Liver (tissue), 3 donors: ENCODE results near the gene CHST14.

Experiments used
- GABPA ChIP-seq, 2 donors: IDR thresholded peaks in 1 of 2; conservative IDR thresholded peaks in 1 of 2; 2 replicates each; pipeline ENCODE4 v1.6.1; 2016; ENCODE audit warnings: antibody characterized with exemption in 2 of 2, mild to moderate bottlenecking in 1 of 2, moderate library complexity in 1 of 2
- RAD21 ChIP-seq, 2 donors: IDR thresholded peaks; 2 replicates each; pipeline ENCODE4 v1.6.1; 2016; ENCODE audit warnings: antibody characterized with exemption in 2 of 2, mild to moderate bottlenecking in 2 of 2
- SP1 ChIP-seq: IDR thresholded peaks from 2 replicates; pipeline ENCODE4 v1.6.1; 2018; ENCODE audit warnings: antibody characterized with exemption, mild to moderate bottlenecking
- TF ChIP-seq, protein P1 (sequence below): IDR thresholded peaks from 2 replicates; pipeline ENCODE4 v1.6.1; 2016; ENCODE audit warnings: antibody characterized with exemption
- TF ChIP-seq, protein P2 (sequence below): IDR thresholded peaks from 2 replicates; pipeline ENCODE4 v1.6.1; 2016; ENCODE audit warnings: antibody characterized with exemption, mild to moderate bottlenecking
- TF ChIP-seq, protein P3 (sequence below): fragments of 150-350 bp; IDR thresholded peaks from 2 replicates; pipeline ENCODE4 v1.5.1; 2017; ENCODE audit warnings: improper control_type of control experiment, low read depth, low read length; ENCODE audit not compliant: missing input control
- donor health status: healthy.
- donor health status: healthy.

DNA sequence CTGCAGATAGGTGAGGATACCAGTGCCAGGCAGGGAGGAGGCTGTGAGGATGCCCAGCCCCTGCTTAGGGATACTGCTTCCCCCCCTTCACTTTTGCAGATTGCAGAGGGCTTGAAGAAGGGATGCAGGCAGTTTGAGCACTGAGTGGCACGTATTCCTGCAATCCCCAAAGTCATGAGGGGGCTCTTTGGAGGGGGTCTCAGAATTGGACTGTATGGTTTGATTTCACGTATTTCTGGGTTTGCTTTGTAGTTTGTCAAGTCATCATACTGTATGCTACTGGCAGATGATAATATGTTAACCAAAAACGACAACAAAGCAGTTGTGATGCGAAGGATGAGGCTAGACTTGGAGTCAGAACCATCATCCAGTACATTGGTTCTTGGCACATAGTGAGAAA lies 28.1 kb downstream of the CHST14 start:
- TF ChIP-seq, protein P1, sequence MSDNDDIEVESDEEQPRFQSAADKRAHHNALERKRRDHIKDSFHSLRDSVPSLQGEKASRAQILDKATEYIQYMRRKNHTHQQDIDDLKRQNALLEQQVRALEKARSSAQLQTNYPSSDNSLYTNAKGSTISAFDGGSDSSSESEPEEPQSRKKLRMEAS, result no peak
- TF ChIP-seq, protein P2, sequence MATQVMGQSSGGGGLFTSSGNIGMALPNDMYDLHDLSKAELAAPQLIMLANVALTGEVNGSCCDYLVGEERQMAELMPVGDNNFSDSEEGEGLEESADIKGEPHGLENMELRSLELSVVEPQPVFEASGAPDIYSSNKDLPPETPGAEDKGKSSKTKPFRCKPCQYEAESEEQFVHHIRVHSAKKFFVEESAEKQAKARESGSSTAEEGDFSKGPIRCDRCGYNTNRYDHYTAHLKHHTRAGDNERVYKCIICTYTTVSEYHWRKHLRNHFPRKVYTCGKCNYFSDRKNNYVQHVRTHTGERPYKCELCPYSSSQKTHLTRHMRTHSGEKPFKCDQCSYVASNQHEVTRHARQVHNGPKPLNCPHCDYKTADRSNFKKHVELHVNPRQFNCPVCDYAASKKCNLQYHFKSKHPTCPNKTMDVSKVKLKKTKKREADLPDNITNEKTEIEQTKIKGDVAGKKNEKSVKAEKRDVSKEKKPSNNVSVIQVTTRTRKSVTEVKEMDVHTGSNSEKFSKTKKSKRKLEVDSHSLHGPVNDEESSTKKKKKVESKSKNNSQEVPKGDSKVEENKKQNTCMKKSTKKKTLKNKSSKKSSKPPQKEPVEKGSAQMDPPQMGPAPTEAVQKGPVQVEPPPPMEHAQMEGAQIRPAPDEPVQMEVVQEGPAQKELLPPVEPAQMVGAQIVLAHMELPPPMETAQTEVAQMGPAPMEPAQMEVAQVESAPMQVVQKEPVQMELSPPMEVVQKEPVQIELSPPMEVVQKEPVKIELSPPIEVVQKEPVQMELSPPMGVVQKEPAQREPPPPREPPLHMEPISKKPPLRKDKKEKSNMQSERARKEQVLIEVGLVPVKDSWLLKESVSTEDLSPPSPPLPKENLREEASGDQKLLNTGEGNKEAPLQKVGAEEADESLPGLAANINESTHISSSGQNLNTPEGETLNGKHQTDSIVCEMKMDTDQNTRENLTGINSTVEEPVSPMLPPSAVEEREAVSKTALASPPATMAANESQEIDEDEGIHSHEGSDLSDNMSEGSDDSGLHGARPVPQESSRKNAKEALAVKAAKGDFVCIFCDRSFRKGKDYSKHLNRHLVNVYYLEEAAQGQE, result no peak
- TF ChIP-seq, protein P3, sequence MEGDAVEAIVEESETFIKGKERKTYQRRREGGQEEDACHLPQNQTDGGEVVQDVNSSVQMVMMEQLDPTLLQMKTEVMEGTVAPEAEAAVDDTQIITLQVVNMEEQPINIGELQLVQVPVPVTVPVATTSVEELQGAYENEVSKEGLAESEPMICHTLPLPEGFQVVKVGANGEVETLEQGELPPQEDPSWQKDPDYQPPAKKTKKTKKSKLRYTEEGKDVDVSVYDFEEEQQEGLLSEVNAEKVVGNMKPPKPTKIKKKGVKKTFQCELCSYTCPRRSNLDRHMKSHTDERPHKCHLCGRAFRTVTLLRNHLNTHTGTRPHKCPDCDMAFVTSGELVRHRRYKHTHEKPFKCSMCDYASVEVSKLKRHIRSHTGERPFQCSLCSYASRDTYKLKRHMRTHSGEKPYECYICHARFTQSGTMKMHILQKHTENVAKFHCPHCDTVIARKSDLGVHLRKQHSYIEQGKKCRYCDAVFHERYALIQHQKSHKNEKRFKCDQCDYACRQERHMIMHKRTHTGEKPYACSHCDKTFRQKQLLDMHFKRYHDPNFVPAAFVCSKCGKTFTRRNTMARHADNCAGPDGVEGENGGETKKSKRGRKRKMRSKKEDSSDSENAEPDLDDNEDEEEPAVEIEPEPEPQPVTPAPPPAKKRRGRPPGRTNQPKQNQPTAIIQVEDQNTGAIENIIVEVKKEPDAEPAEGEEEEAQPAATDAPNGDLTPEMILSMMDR, result no peak
- TF ChIP-seq SP1, result no peak
- TF ChIP-seq RAD21 (IDR thresholded peaks at IDR 0.05), result no peak
- no peak for TF ChIP-seq GABPA (IDR thresholded peaks at IDR 0.05 in 1 of 2, conservative IDR thresholded peaks at IDR 0.05 in 1 of 2)
